ENCODE measurements around the gene CTCFL.
"Not testable (repeated sequence)": the region's sequence is repeated elsewhere in the genome, so short reads cannot be mapped to it uniquely, and the experiment has no call there.

Gene CTCFL

GRCh38 chr20:57505979-57506378 lies 19.0 kb downstream of the CTCFL start:
- no peak for DNase-seq

DNA sequence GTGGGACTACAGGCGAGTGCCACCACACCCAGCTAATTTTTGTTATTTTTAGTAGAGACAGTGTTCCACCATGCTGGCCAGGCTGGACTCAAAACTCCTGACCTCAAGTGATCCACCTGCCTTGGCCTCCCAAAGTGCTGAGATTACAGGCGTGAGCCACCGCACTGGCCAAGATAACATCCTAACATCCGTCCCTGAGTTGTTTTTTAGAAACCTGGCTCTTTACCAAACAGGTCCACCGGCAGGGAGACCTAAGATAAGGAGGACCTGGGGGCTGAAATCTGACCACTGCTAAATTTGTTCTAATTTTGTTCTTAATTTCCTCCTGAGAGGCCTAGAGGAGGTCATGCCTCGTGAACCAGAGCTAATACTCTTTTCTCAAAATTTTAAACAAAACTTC lies 20.5 kb downstream of the CTCFL start:
- no peak for DNase-seq

DNA sequence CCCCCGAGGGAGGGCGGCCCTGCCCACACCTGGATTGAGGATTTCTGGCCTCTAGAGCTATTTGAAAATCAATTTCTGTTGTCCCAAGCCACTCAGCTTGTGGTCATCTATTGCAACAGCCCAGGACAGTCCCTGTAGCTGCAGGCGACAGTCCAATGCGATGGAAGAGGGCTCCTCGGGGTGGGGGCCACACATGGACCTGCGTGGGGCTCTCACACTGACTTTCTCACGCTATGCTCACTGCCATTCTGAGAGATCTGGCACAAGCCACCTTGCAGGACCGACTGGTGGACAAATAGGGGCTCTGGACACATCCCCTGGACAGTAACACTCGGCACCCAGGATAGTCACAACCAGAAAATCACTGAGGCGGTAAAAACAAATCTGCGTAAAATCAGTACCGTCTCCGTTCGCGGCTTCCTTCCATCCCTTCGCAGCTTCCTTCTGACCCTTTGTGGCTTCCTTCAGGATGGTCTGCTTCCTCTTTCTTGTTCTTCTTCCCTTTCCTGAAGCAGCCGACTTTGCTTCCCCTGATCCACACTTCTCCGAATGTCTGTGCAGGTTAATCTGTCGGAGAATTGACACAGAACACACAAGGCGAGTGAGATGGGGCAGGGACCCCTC lies 21.8 kb downstream of the CTCFL start:
- no peak for DNase-seq

GRCh38 chr20:57502336-57502700 lies 22.6 kb downstream of the CTCFL start:
- no peak for DNase-seq

- DNase-seq = peak; percentile 54
These were observed 23.2 kb downstream of the CTCFL start for GRCh38 chr20:57501461-57502335.

GRCh38 chr20:57500962-57501361 lies 24.0 kb downstream of the CTCFL start:
- DNase-seq = no peak

DNA sequence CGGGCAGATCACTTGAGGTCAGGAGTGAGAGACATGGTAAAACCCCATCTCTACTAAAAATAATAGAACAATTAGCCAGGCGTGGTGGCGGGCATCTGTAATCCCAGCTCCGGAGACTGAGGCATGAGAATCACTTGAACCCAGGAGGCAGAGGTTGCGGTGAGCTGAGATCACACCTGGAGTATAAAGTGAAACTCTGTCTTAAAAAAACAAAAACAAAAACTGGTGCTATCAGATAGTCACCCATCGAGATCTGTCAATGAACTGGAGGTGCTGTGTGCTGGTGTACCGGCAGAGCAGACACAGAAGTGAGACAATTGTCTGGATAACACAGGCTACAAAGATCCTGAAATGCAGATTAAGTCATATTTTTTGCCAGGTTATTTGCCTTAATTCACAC lies 24.7 kb downstream of the CTCFL start:
- no peak for DNase-seq

- no peak for DNase-seq
These were observed 25.3 kb downstream of the CTCFL start for GRCh38 chr20:57499676-57500075.

GRCh38 chr20:57498425-57499400 lies 26.2 kb downstream of the CTCFL start:
- no peak for DNase-seq

DNA sequence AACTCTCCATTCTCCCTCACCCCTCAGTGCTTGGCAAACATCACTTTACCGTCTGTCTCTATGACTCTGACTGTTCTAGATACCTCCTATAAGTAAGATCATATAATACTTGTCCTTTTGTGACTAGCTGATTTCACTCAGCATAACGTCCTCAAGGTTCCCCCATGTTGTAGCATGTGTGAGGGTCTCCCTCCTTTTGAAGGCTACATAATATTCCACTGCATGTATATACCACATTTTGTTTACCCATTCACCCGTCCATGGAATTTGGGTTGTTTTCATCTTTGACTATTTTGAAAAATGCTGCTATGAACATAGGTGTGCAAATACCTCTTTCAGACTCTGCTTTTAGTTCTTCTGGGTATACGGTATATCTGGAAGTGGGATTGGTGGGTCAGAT lies 28.3 kb downstream of the CTCFL start:
- no peak for DNase-seq

- no peak for DNase-seq
These were observed 29.0 kb downstream of the CTCFL start for GRCh38 chr20:57495978-57496377.

DNA sequence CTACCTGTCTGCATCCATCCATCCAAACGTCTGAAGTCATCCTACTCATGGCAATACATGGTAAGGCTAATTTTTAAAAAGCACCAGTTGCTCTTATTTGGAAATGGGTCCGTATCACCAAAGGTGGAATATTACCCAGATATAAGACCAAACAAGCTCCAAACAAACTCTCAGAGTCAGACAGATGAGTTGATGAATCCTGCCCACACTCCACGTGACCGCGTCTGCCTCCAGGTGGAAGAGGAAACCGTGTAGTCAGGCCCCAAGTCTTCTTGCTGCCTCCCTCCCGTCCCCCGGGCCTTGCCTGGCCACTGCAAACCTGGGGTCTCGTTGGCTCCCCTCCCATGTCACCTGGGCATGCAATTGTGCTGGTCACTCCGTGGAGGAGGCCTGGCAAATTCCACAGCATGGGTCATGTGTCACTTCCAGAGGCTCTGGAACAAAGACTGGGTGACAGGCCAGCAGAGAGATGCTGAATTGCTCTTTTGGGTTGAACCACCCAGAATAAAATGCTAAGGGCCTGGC lies 31.8 kb downstream of the CTCFL start:
- no peak for DNase-seq

- no peak for DNase-seq
These were observed 33.6 kb downstream of the CTCFL start for GRCh38 chr20:57491373-57491772.

DNA sequence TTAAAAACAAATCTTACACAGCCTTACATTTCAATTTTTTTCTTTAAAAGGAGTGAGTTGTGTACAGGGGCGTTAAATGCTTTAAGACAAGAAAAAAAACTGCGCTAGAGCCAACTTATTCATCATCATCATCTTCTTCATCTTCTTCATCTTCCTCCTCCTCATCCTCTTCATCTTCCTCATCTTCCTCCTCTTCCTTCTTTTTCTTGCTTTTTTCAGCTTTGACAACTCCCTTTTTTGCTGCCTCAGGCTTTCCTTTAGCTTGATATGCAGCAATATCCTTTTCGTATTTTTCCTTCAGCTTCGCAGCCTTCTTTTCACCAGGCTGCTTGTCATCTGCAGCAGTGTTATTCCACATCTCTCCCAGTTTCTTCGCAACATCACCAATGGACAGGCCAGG lies 36.7 kb downstream of the CTCFL start:
- not testable (repeated sequence) for DNase-seq

DNA sequence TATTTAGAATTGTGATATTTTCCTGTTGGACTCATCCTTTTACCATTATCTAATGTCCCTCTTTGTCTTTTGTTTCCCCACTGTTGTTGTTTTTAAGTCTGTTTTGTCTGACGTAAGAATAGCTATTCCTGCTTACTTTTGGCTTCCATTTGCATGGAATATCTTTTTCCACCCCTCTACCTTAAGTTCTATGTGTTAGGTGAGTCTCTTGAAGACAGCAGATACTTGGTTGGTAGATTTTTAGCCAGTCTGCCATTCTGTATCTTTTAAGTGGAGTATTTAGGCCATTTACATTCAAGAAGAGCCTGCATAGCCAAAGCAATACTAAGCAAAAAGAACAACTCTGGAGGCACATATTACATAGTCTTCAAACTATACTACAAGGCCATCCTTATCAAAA lies 39.2 kb downstream of the CTCFL start:
- DNase-seq = no peak

GRCh38 chr20:57484772-57485171 lies 40.2 kb downstream of the CTCFL start:
- no peak for DNase-seq

DNA sequence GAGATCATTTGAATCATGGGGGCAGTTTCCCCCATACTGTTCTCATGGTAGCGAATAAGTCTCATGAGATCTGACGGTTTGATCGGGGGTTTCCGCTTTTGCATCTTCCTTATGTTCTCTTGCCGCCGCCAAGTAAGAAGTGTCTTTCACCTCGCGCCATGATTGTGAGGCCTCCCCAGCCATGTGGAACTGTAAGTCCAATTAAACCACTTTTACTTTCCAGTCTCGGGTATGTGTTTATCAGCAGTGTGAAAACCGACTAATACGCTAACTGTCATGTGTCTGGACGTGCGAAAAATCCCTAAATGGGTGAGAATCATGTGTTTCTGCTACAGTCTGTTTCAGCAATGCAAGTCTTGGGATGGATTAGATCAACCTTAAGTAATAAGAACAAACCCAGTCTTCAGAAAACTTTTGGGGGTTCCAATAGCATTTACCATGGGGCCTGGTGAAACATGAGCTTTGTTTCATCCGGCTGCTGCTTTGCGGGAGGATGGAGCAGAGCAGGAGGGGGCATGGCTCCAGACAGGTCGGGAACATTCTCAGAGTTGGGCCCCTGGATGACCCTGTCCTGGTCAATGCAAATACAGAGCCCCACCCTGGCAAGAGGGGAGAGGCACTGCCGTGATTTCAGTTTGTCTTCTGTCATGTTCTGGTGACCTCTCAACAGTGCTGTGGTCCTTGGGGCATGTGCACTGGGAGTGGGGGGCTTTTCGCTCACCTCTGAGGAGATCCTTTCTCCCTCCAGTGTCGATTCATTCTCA lies 41.5 kb downstream of the CTCFL start:
- DNase-seq = no peak

- no peak for DNase-seq
These were observed 42.1 kb downstream of the CTCFL start for GRCh38 chr20:57482796-57483195.

DNA sequence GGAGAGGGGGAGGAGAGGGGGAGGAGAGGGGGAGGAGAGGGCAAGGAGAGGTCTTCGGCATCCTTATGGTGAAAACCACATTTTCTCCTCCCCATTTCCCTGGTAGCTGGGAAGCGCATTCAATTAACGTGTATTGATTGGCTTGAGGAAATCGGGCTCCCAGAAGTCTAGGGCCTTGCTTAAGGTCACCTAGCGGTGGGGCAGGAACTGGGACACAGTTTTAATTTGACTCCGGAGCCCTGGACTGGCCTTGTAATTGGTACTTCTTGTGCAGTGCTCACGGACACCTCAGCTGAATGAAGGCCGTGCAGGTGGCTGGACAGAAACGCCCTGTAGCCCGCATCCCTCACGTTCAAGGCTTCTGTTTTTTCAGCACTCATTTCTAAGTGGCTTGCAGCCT lies 42.8 kb downstream of the CTCFL start:
- peak; percentile 37 for DNase-seq

GRCh38 chr20:57481281-57481711 lies 43.6 kb downstream of the CTCFL start:
- no peak for DNase-seq

- DNase-seq = no peak
These were observed 44.3 kb downstream of the CTCFL start for GRCh38 chr20:57480444-57481160.

DNA sequence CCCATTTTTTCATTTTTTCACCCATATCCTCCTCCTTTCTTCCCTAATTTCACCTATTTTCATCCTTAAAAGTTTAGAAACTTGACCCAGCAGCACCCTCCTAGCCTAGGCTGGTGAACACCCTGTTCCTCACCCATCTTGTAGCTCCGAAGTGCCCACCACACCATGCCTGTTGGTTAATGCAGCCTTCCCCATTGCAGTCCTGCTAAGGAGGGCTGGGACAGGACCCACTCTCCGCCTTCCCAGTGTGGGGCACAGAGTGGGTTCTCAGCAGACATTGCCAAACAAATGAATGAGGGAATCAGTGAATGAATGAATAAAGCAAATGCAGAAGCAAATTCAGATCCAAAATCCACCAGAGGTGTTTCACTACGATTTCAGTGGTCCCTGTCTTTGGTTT lies 45.7 kb downstream of the CTCFL start:
- DNase-seq = no peak

Measured in eye (tissue), 1 donor.